Measurements from ENCODE around the gene MYOF.

The MYOF gene

DNA sequence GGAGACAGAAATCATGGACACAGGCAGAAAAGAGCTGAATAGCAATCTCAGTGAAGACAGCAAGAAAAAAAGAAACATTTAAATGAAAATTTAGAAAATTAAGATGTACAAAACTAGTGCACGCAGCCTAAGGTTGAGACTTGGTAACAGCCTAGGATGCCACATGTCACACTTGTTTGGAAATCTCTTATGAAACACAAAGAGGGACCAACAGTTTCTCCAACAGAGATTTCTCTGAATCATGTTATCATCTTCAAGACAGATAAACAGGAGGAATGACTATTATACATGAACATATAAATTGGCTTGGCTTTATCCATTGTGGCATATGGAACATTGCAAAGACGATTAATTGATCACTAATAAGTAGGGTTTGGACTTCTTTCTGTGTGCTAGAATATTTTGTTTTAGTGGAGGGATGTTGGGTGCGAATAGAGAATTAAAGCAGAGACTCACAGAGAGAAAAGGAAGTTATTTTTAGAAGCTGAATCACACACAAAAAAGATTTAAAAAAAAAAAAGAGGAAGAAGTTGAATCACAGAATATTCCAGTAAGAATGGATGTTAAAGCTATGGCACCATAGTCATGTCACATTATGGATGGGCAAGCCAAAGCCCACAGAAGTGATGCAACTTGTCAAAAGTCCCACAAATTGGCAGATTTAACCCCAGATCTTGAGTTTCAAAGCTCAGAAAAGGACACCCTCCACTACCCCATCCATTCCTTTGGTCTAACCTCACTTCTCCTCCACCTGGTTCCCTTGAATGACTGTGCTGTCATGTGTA, 91.6 kb downstream of the MYOF start:
- Histone ChIP-seq H3K27me3 (ENCODE audit: control insufficient read depth, insufficient read depth, low read length) (no peaks in the 10 kb centered on the region), H3K36me3 (ENCODE audit: control insufficient read depth, insufficient read depth, low read length) (no peaks in the 10 kb centered on the region), H3K9ac (ENCODE audit: low read length) (no peak overlapping the region), H3K4me1 (ENCODE audit: control insufficient read depth, insufficient read depth, low read length) (no peaks in the 10 kb centered on the region), H3K4me3 (ENCODE audit: low read length) (no peak overlapping the region), H3K9me3 (ENCODE audit: control insufficient read depth, low read length) (no peaks in the 10 kb centered on the region)

DNA sequence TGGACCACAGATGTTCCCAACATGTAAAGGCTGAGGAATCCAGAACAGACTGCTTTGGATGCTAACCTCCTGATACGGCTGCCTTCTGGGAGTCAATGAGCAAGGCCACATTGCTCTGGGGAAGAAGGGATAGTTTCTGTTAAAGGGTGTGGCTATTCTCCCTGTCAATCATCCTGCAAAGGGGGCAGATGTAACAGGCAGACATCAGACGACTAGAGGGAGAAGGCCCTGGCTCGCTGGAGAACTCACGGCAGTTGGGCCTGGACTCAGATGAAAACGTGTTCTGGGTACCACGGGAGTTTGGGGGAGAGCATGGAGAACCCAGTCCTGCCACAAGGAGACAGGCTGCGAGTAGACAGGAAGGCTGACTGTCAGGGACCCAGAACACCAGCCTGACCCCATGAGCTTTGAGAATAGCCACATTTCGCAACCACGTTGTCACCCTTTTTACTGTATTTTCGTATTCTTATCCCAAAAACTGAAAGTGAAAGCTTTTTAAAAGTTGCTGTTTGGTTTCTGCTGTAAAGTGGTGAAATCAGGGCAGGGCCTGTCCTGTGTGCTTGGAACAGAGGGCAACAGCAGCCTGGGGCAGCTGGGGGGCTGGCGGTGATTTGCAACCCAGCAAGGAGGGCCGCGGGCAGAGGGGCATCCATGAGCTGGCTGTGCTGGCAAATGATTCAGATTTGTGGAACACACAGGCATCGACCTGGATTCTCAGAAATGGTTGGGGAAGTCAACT, 95.3 kb downstream of the MYOF start:
- H3K4me1 ChIP-seq (ENCODE audit: control insufficient read depth, insufficient read depth, low read length): no peaks in the 10 kb centered on the region
- no peaks in the 10 kb centered on the region for H3K27me3 ChIP-seq (ENCODE audit: control insufficient read depth, insufficient read depth, low read length)
- H3K9ac ChIP-seq (ENCODE audit: low read length): no peak overlapping the region
- H3K36me3 ChIP-seq (ENCODE audit: control insufficient read depth, insufficient read depth, low read length): no peaks in the 10 kb centered on the region
- no peak overlapping the region for H3K4me3 ChIP-seq (ENCODE audit: low read length)
- H3K9me3 ChIP-seq (ENCODE audit: control insufficient read depth, low read length): no peaks in the 10 kb centered on the region

DNA sequence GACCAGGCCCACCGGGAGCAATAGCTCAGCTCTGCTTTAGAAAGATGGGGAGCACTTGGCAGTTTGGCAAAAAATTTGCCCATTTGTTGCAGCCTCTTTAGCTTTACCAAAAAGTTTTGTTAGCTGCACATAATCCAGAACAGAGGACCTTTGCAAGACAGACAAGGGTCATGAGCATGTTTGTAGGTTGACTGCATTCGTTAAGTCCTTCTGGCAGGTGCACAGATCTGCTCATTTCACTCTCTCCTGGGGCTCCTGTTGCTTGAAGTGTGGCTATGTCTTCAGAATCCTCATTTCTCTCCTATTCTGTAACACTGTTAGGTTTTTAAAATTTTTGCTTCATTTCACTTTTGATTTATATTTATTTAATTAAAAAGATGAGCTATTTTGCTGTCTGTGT, 96.8 kb downstream of the MYOF start:
- Histone ChIP-seq H3K36me3 (ENCODE audit: control insufficient read depth, insufficient read depth, low read length) (peaks cover 6% of the 10 kb centered on the region), H3K27me3 (ENCODE audit: control insufficient read depth, insufficient read depth, low read length) (no peaks in the 10 kb centered on the region), H3K9ac (ENCODE audit: low read length) (no peak overlapping the region), H3K4me3 (ENCODE audit: low read length) (no peak overlapping the region), H3K9me3 (ENCODE audit: control insufficient read depth, low read length) (no peaks in the 10 kb centered on the region), H3K4me1 (ENCODE audit: control insufficient read depth, insufficient read depth, low read length) (no peaks in the 10 kb centered on the region)

DNA sequence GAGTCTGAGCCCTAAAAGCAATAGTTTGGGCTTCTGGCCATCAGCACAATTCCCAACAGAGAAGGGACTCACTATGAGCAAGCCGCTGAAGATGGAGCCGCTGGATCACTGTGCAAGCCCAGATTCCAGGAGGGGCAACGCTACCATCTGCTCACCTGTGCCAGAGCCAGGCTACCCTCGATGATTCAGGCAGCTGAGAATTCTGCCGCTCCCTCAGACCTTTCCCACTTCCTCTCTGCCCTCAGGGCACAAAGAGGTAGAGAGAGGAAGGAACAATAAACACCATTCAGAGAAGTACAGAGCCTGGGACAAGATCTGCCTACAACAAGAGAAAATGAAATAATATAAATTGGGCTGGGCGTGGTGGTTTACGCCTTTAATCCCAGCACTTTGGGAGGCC, 98.1 kb downstream of the MYOF start:
- no peaks in the 10 kb centered on the region for H3K9me3 ChIP-seq (ENCODE audit: control insufficient read depth, low read length)
- peaks cover 6% of the 10 kb centered on the region for H3K36me3 ChIP-seq (ENCODE audit: control insufficient read depth, insufficient read depth, low read length)
- H3K9ac ChIP-seq (ENCODE audit: low read length): no peak overlapping the region
- H3K27me3 ChIP-seq (ENCODE audit: control insufficient read depth, insufficient read depth, low read length): no peaks in the 10 kb centered on the region
- H3K4me1 ChIP-seq (ENCODE audit: control insufficient read depth, insufficient read depth, low read length): no peaks in the 10 kb centered on the region
- H3K4me3 ChIP-seq (ENCODE audit: low read length): no peak overlapping the region

DNA sequence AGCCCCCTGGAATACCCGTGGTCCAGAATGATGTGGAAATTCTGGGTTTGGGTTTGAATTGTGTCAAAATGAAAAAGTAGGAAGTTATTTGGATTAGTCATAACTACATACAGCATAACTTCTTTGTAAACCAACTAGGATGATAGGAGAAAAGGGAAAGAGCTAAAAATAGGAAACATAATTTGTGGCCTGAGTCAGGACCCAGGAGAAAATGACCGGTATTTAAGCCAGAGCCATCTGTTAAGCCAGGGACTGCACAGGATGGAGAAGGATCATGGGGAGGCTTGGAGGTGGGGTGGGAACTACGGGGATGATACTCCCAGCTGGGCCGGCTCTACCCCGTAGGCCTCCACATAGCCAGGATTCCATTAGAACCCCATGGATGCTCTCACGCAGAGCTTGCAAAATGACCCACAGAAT, 98.6 kb downstream of the MYOF start:
- peaks cover 6% of the 10 kb centered on the region for H3K36me3 ChIP-seq (ENCODE audit: control insufficient read depth, insufficient read depth, low read length)
- no peak overlapping the region for H3K4me3 ChIP-seq (ENCODE audit: low read length)
- no peaks in the 10 kb centered on the region for H3K9me3 ChIP-seq (ENCODE audit: control insufficient read depth, low read length)
- H3K4me1 ChIP-seq (ENCODE audit: control insufficient read depth, insufficient read depth, low read length): no peaks in the 10 kb centered on the region
- H3K27me3 ChIP-seq (ENCODE audit: control insufficient read depth, insufficient read depth, low read length): no peaks in the 10 kb centered on the region
- no peak overlapping the region for H3K9ac ChIP-seq (ENCODE audit: low read length)

DNA sequence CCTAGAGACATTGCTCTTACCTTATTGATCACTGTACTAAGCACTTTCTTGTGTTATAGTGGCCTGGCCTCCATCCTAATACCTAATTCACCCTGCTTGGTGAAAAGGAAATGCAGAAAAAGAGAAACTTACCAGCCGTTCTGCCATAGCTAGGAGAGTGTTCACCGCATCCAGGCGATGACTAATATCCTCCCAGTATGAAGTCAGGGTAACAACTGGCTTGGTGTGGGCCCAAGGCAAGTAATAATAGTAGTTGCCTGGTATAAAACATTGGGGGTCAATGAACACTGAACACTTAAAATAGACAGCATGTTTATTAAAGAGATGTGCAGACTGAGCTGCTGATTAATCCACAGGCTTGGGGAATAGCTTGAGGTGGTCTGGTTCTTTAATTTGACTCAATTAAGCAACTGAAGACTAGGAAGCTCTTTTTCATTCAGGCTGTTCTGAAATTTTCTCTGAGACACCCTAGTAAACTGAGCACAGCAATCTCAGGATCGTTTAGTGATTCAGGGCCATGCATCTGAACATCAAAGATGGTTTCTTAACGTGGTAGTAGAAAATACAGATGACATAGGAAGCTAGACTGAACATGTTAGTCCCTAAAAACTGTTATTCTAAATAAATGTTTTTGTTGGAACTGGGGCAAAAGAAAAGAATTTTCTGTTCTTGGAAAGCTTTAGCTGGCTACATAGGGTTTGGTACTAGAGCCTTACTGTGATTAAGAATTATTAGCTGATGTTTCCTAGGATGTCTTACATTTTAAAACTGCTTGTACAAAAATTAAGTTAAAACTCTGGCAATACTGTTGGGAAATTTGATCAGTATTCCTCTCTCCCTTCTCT, 102.2 kb downstream of the MYOF start:
- H3K36me3 ChIP-seq (ENCODE audit: control insufficient read depth, insufficient read depth, low read length): peaks cover 10% of the 10 kb centered on the region
- no peaks in the 10 kb centered on the region for H3K9me3 ChIP-seq (ENCODE audit: control insufficient read depth, low read length)
- H3K9ac ChIP-seq (ENCODE audit: low read length): no peak overlapping the region
- H3K27me3 ChIP-seq (ENCODE audit: control insufficient read depth, insufficient read depth, low read length): no peaks in the 10 kb centered on the region
- peaks cover 8% of the 10 kb centered on the region for H3K4me1 ChIP-seq (ENCODE audit: control insufficient read depth, insufficient read depth, low read length)
- H3K4me3 ChIP-seq (ENCODE audit: low read length): no peak overlapping the region

DNA sequence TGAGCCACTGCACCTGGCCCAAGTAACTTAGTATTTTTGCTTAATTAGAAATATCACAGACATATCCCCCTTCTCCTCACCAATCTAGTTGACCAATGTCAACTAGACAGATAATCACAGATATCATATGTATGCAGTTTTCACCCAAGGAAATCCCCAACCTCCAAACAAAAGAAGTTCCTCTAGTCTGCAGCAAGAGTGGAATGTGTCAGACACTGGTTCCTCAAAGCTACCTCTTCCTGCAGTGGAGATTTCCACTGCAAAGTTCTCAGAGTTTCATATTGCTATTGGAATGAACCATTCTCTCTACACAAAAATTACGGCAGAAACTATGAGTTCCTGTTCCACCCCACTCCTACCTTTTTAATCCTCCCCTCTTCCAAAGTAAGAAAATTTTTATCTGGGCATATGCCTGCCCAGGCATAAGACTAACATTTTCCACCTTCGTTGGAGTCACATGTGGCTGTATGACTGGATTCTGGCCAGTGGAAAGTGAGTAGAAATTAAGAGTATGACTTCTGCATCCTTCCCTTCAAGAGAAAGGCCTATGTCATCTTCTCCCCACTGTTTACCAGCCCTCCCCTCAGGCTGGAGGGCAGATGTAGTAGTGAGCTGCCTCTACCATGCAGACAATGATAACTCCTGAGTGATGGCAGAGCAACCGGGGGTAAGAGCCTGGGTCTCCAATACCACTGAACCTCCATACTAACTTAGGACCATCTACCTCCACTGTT, 103.0 kb downstream of the MYOF start:
- Histone ChIP-seq H3K9ac (ENCODE audit: low read length) (no peak overlapping the region), H3K4me3 (ENCODE audit: low read length) (no peak overlapping the region), H3K36me3 (ENCODE audit: control insufficient read depth, insufficient read depth, low read length) (peaks cover 10% of the 10 kb centered on the region), H3K9me3 (ENCODE audit: control insufficient read depth, low read length) (no peaks in the 10 kb centered on the region), H3K27me3 (ENCODE audit: control insufficient read depth, insufficient read depth, low read length) (no peaks in the 10 kb centered on the region), H3K4me1 (ENCODE audit: control insufficient read depth, insufficient read depth, low read length) (peaks cover 8% of the 10 kb centered on the region)

DNA sequence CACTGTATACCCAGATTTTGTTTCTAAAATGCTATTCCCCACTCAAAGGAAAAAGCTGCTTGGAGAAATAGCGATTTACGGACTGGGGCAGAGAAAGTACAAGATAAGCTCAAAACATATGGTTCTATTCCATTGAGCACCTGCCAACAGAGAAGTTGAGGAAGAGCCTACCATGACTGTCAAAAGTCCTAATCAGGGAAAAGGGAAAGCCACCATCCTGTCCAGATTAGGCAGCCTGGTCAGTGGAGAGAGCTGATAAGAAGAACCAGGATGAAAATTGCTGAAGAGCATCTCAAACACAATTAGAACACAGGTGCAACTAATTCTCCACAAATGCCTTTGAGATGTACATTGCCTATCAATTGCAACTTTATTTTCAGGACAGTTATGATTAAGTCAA, 104.1 kb downstream of the MYOF start:
- H3K9ac ChIP-seq (ENCODE audit: low read length): no peak overlapping the region
- H3K4me3 ChIP-seq (ENCODE audit: low read length): no peak overlapping the region
- no peaks in the 10 kb centered on the region for H3K27me3 ChIP-seq (ENCODE audit: control insufficient read depth, insufficient read depth, low read length)
- peaks cover 8% of the 10 kb centered on the region for H3K4me1 ChIP-seq (ENCODE audit: control insufficient read depth, insufficient read depth, low read length)
- H3K9me3 ChIP-seq (ENCODE audit: control insufficient read depth, low read length): no peaks in the 10 kb centered on the region
- peaks cover 10% of the 10 kb centered on the region for H3K36me3 ChIP-seq (ENCODE audit: control insufficient read depth, insufficient read depth, low read length)

DNA sequence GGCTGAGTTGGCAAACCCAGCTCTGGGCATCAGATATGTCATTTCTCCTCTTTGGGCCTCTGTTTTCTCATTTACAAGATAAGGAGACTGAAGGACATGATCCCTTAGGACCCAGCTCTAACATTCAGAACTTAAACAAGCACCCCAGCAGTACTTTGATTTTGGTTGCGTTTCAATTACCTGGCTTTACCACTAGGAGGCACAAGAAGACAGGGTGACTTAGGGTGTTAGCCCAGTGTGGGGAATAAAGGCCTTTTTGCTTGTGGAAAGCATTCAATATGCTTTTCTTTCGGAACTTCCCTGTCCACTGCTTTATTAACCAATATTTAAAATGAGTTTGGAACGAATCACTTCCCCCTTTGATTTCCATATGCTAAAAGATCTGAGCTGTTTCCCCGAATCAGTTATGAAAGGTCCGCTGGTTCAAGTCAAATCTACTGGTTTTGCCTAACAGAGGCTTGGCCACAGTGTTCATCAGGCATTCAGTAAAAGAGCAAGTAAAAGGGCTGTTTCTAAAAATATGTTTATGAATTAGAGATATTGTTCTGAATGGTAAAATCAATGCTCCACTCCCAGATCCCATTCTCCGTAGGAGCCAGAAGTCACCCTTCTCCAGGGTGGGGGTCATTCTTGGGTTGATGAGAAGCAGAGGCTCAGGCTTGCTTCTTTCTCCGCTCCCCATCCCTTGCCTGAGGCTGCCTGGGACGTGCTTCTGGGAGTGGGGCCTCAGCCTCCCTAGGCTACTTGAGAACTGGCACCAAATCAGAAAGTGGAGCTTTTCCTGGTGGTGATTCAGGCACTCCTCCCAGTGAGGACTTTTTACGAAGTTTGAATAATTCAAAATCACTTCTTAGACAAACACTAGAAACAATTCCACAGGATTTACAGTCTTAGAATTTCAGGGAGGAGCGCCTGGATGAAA, 105.5 kb downstream of the MYOF start:
- peaks cover 8% of the 10 kb centered on the region for H3K4me1 ChIP-seq (ENCODE audit: control insufficient read depth, insufficient read depth, low read length)
- H3K27me3 ChIP-seq (ENCODE audit: control insufficient read depth, insufficient read depth, low read length): no peaks in the 10 kb centered on the region
- no peak overlapping the region for H3K4me3 ChIP-seq (ENCODE audit: low read length)
- H3K9ac ChIP-seq (ENCODE audit: low read length): peak overlapping the region; percentile 36
- H3K36me3 ChIP-seq (ENCODE audit: control insufficient read depth, insufficient read depth, low read length): peaks cover 10% of the 10 kb centered on the region
- H3K9me3 ChIP-seq (ENCODE audit: control insufficient read depth, low read length): no peaks in the 10 kb centered on the region

DNA sequence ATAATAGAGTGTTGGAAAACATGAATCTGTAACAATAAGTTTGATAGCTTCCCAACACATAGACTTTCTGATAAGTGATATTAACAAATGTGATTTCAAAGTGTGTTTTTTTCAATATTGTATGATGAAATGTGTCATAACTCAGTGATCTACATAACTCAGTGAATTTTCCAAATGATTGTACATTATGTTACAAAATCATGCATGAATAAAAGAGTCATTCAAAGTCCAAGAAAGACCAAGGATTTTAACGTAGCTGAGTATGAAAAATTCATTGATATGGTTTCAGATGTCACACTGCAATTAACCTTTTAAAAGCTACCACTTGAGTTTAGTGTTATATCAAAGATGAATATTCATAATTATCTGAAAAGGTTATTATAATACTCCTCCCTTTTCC, 111.2 kb downstream of the MYOF start:
- H3K36me3 ChIP-seq (ENCODE audit: control insufficient read depth, insufficient read depth, low read length): peaks cover 4% of the 10 kb centered on the region
- no peaks in the 10 kb centered on the region for H3K9me3 ChIP-seq (ENCODE audit: control insufficient read depth, low read length)
- no peak overlapping the region for H3K4me3 ChIP-seq (ENCODE audit: low read length)
- no peaks in the 10 kb centered on the region for H3K27me3 ChIP-seq (ENCODE audit: control insufficient read depth, insufficient read depth, low read length)
- no peak overlapping the region for H3K9ac ChIP-seq (ENCODE audit: low read length)
- no peaks in the 10 kb centered on the region for H3K4me1 ChIP-seq (ENCODE audit: control insufficient read depth, insufficient read depth, low read length)

Data from mucosa of stomach (tissue), 1 donor.